HG02840 (cell line): ENCODE measurements around the gene LRRC32.
"Not testable (repeated sequence)": the region's sequence is repeated elsewhere in the genome, so short reads cannot be mapped to it uniquely, and the experiment has no call there.

Experiments
- ATAC-seq: cut with Tn5 transposase; IDR thresholded peaks from one replicate; pipeline ENCODE4 v1.9.1; 2021; ENCODE audit warnings: mild to moderate bottlenecking, moderate library complexity, moderate number of reproducible peaks; ENCODE audit not compliant: unreplicated experiment, low FRiP score

Gene LRRC32

DNA sequence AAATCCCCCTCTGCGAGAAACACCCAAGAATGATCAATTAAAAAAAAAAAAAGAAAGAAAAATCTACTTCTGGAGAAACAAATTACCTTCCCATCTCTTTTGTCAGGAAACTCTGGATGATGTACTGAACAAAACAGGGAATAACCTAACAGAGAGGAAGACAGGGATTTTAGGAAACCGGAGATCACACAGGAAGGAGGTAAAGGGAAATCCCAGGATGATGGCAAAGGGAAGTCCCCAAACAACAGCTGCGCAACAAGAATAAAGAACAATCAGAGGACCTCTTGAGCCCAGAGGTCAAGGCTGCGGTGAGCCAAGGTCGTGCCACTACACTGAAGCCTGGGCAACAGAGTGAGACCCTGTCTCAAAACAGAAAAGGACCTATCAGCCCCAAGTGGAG is 50.7 kb downstream of the LRRC32 start:
- ATAC-seq: not testable (repeated sequence)

- ATAC-seq: no peak
These were observed 52.8 kb downstream of the LRRC32 start for GRCh38 chr11:76617553-76618265.

DNA sequence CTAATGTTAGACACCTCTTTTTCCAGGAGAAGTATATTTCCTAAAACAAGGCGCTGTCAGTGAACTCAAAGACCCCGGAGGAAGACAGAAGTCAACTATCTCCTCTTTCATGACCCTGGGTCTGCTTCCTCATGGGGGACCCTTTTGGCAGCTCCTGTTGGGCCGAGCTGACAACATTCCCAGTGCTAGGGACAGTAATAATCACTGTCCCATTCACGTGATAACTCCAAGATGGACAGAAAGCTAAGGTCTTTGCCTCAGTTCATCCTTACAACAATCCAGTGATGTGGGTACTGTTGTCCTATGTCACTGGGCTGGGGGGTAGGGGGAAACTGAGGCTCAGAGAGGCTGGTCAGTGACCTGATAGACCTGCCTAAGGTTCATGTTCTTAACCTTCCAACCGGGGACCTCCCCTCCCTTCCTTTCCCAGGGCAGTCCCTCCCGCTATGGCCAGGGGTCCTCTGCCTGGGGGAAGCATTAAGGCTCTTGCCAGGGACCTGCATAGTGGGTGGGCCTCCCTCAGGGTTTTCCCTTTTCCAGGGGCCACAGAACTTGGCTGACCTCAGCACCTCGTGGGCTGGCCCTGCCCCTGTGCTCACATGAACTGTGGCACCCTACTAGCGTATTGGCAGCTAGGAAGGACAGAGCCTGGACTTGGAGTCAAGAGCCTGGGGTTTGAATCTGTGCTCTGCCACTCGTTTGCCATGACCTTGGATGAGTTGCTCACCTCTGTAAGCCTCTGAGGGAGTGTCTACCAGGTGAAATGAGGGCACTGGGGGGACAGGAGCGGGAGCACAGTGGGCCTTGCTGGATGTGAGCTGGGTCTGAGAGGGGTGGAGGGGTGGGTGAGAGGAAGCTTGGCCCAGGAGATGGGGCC is 53.6 kb downstream of the LRRC32 start:
- no peak for ATAC-seq

- ATAC-seq: no peak
These were observed 54.6 kb downstream of the LRRC32 start for GRCh38 chr11:76615950-76616349.

DNA sequence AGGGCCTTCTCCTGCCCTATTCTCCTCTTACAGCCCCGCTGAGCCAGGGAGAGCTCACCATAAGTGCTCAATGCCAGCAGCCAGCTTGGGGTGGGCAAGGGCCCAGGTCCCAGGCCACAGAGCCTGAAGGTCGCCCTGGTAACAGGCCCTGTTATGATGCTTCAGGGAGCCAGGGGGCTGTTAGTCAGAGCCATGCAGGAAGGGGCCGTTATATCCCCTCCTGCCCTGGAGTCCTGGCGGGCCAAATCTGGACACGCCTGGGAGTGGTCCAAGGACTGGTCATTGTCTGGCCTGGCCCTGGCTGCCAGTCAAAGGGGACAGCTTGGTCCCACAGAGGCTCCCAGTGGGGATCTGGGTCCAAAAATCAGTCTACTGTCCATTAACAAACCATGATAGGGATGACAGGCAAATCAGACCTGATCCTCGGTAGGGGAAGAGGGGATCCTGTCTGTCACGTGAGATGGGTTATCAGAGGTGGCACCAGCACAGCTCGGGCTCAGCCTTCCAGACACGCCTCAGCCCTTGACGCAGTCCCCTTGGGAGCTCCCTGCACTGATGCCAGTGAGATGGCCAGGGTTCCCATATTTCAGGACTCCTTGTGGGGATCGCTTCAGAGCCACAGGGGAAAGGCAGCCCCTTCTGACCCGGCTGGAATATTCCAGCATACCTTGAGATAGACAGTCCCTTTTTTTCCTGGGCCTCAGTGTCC is 55.9 kb downstream of the LRRC32 start:
- no peak for ATAC-seq

- ATAC-seq: no peak
These were observed 56.6 kb downstream of the LRRC32 start for GRCh38 chr11:76613901-76614300.

GRCh38 chr11:76612226-76612625 is 58.3 kb downstream of the LRRC32 start:
- ATAC-seq: no peak

- no peak for ATAC-seq
These were observed 59.6 kb downstream of the LRRC32 start for GRCh38 chr11:76610871-76611475.

- no peak for ATAC-seq
These were observed 60.2 kb downstream of the LRRC32 start for GRCh38 chr11:76610371-76610770.

GRCh38 chr11:76609736-76610370 is 60.7 kb downstream of the LRRC32 start:
- no peak for ATAC-seq

DNA sequence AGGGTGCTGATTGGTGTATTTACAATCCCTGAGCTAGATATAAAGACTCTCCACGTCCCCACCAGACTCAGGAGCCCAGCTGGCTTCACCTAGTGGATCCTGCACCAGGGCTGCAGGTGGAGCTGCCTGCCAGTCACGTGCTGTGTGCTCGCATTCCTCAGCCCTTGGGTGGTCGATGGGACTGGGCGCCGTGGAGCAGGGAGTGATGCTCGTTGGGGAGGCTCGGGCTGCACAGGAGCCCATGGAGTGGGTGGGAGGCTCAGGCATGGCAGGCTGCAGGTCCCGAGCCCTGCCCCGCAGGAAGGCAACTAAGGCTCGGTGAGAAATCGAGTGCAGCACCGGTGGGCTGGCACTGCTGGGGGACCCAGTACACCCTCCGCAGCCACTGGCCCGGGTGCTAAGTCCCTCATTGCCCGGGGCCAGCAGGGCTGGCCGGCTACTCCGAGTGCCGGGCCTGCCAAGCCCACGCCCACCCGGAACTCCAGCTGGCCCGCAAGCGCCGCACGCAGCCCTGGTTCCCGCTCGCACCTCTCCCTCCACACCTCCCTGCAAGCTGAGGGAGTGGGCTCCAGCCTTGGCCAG is 61.6 kb downstream of the LRRC32 start:
- ATAC-seq: not testable (repeated sequence)

GRCh38 chr11:76608228-76608627 is 62.3 kb downstream of the LRRC32 start:
- not testable (repeated sequence) for ATAC-seq
